Peyer's patch (tissue), 4 donors: ENCODE measurements around the gene PLCL1.

Experiments
- POLR2A ChIP-seq, 2 donors: fragments of 450-650 bp; IDR thresholded peaks; one replicate each; pipeline ENCODE4 v1.5.1; 2017; ENCODE audit warnings: antibody characterized with exemption in 2 of 2, mild to moderate bottlenecking in 2 of 2, moderate library complexity in 2 of 2
- TF ChIP-seq, protein P1 (sequence below), 6 experiments: fragments of 450-650 bp in 4 of 6; fragments of 200-600 bp in 2 of 6; sonication (generic) in 1 of 6; IDR thresholded peaks; one replicate each; pipeline ENCODE4 v1.5.1; 2017 to 2019; ENCODE audit warnings: antibody characterized with exemption in 6 of 6, mild to moderate bottlenecking in 3 of 6, moderate library complexity in 1 of 6

- TF ChIP-seq, protein P1, sequence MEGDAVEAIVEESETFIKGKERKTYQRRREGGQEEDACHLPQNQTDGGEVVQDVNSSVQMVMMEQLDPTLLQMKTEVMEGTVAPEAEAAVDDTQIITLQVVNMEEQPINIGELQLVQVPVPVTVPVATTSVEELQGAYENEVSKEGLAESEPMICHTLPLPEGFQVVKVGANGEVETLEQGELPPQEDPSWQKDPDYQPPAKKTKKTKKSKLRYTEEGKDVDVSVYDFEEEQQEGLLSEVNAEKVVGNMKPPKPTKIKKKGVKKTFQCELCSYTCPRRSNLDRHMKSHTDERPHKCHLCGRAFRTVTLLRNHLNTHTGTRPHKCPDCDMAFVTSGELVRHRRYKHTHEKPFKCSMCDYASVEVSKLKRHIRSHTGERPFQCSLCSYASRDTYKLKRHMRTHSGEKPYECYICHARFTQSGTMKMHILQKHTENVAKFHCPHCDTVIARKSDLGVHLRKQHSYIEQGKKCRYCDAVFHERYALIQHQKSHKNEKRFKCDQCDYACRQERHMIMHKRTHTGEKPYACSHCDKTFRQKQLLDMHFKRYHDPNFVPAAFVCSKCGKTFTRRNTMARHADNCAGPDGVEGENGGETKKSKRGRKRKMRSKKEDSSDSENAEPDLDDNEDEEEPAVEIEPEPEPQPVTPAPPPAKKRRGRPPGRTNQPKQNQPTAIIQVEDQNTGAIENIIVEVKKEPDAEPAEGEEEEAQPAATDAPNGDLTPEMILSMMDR (IDR thresholded peaks at IDR 0.05), result no peak
- no peak for TF ChIP-seq POLR2A (IDR thresholded peaks at IDR 0.05)
These were observed 42.4 kb downstream of the PLCL1 start for GRCh38 chr2:197846777-197847176.
